ENCODE measurements around the gene REPS2. TPM values are rescaled to one million over a fixed set of nuclear protein-coding genes. Genes with fewer than 3 reads are reported as not detected.

Gene REPS2
- total RNA-seq, 2 donors from 2014 or later: 0.26 TPM; not detected in 1

DNA sequence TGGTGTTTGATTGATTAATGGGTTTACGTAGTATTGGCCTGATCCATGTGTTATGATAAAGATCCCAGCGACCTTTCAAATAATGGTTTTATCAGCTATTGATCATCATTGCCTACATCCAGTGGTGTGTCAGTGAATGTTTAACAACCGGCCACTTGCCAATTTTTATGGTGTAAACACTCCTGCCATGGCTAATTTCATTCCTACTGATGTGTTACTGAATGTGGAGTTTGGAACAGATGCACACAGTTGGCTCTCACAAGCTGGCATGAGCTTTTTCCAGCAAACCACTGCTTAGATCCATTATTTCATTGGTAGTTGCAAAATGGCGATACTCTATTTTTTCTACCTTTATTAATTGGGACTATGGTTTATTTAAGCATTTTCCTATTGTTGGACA lies 139.9 kb downstream of the REPS2 start:
- peaks cover 3% of the 10 kb centered on the region for H3K27me3 Mint-ChIP-seq
- no peak overlapping the region for H3K27ac Mint-ChIP-seq
- H3K36me3 Mint-ChIP-seq (ENCODE audit: low read depth): no peaks in the 10 kb centered on the region
- ATAC-seq (replicated peaks): no peak
- H3K4me1 Mint-ChIP-seq: no peaks in the 10 kb centered on the region
- no peaks in the 10 kb centered on the region for H3K9me3 Mint-ChIP-seq
- H3K4me3 Mint-ChIP-seq: no peak overlapping the region

DNA sequence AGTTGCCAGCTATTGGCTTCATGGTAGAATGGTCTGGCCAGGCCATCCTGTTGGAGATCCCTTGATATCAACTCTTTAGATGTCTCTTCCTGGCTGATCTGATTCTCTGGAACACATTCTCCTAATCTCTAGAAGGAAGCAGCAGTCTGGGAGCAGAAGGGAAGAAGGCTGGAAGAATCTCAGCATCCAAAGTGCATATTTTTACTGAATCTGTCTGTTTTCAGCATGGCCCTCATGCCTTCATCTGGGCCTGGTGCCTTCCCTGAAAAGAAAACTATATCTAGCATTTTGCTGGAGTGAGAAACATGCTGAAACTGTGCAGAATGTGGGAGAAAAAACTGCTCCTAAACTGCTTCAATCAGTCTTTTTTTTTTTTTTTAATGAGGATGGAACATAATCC lies 148.7 kb downstream of the REPS2 start:
- H3K27me3 Mint-ChIP-seq: peaks cover 6% of the 10 kb centered on the region
- H3K27ac Mint-ChIP-seq: no peak overlapping the region
- H3K4me1 Mint-ChIP-seq: no peaks in the 10 kb centered on the region
- H3K4me3 Mint-ChIP-seq: no peak overlapping the region
- no peak for ATAC-seq (replicated peaks)
- no peaks in the 10 kb centered on the region for H3K9me3 Mint-ChIP-seq
- no peaks in the 10 kb centered on the region for H3K36me3 Mint-ChIP-seq (ENCODE audit: low read depth)

DNA sequence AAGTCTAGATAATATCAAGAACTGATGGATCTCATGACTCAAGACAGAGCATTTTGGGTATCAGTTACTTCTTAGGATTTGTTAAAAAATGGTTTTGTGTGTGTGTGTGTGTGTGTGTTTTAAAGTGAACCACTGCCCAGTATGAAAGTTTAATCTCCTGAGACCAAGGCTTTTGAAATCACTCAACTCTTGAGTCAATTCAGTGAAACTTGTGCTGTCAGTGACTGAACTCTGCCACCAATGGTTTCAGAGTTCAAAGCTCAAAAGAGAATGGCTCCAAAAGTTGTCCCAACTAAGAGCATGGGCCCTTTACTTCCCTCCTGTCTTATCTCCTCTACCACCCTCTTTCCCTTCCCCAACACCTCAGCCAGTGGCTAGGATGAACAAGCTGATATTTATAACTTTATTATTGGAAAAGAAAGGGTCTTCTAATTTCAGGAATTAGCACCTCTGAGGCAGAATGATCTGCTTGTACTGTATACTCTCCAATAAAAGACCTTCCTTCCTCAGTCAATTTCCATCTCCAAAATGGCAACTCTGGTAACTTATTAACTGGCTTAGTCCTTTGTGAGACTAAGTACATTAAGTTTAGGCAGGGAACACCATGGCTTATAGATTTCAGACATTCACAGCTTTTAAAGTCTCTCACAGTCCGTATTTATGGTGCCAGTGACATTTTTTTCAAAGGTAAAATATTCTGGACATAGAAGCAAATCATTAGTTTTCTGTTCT lies 152.2 kb downstream of the REPS2 start:
- no peak for ATAC-seq (replicated peaks)
- Mint-ChIP-seq H3K4me1 (no peaks in the 10 kb centered on the region), H3K9me3 (no peaks in the 10 kb centered on the region), H3K27me3 (peaks cover 6% of the 10 kb centered on the region), H3K36me3 (ENCODE audit: low read depth) (no peaks in the 10 kb centered on the region), H3K27ac (no peak overlapping the region), H3K4me3 (no peak overlapping the region)

DNA sequence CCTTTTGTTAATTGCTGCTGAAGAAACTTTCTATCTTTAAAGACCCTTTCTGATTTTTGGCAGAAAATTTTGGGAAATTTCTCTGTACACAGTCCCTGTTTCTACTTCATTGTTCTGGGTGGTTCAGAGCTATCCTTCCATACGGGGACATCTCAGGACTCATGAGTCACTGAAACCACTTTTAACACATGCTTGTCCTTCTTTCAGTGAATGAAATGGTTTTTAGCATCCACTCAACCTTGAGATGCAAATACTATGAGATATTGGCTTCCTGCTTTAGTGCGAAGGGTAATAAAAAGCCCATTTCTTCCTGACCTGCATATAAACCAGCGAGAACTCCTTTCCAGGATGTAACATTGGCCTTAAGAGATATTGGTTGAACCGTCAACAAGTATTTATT lies 158.0 kb downstream of the REPS2 start:
- Mint-ChIP-seq H3K27me3 (no peaks in the 10 kb centered on the region), H3K27ac (no peak overlapping the region), H3K36me3 (ENCODE audit: low read depth) (no peaks in the 10 kb centered on the region), H3K4me1 (no peaks in the 10 kb centered on the region), H3K4me3 (no peak overlapping the region), H3K9me3 (no peaks in the 10 kb centered on the region)
- ATAC-seq (replicated peaks): no peak

DNA sequence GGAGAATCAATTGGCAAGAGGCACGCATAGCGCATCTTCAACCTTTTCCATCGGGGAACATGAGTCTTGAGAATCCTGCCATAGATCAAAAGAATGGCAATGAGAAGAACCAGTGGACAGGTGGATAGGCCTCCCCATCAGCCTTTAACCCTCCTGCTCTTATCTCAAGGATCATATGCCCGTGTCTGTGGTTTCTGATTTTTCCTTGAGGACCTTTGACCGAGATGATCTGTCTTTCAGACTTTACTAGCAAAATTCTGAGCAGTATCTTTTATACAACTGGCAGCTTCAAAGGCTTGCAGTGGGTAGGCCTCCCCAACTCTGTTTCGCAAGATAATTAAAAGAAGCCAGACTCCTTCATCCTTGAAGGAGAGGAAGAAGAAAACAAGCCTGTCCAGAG lies 174.4 kb downstream of the REPS2 start:
- no peak overlapping the region for H3K27ac Mint-ChIP-seq
- H3K36me3 Mint-ChIP-seq (ENCODE audit: low read depth): no peaks in the 10 kb centered on the region
- no peaks in the 10 kb centered on the region for H3K4me1 Mint-ChIP-seq
- no peaks in the 10 kb centered on the region for H3K9me3 Mint-ChIP-seq
- H3K27me3 Mint-ChIP-seq: no peaks in the 10 kb centered on the region
- no peak overlapping the region for H3K4me3 Mint-ChIP-seq
- ATAC-seq (replicated peaks): no peak

DNA sequence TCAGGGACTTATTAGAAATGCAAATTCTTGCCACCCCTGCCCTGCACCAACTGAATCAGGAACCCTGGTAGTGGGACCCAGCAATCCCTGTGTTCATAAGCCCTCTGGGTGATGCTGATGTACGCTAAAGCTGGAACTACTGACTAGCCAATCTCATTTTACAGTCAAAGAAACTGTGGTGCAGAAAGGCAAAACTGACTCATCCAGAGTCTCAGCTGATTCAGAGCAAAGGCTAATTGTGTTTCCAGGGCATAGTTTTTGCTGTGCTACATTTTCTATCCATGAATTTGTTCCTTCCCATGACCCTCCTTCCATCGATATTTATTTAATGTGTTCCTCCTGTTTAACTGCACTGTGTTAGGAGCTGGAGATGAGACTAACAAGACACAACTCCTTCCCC lies 207.5 kb downstream of the REPS2 start:
- H3K36me3 Mint-ChIP-seq (ENCODE audit: low read depth): no peaks in the 10 kb centered on the region
- no peaks in the 10 kb centered on the region for H3K9me3 Mint-ChIP-seq
- H3K27ac Mint-ChIP-seq: no peak overlapping the region
- H3K4me1 Mint-ChIP-seq: no peaks in the 10 kb centered on the region
- no peak overlapping the region for H3K4me3 Mint-ChIP-seq
- no peaks in the 10 kb centered on the region for H3K27me3 Mint-ChIP-seq
- ATAC-seq (replicated peaks): no peak

DNA sequence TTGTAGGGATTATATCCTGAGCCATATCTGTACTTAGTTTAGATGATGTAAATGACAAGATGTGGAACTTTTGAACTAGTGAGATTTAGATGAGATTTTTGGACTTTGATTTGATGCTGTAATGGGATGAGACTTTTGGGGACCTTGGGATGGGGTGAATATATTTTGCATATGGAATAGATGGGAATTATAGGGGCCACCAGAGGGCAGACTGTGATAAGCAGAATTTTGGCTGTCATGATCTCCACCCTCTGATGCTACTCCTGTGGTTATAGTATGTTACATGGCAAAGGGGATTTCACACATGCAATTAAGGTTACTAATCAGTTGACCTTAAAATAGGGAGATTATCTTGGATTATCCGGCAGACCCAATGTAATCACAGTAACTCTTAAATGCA lies 214.5 kb downstream of the REPS2 start:
- H3K9me3 Mint-ChIP-seq: peaks cover 7% of the 10 kb centered on the region

DNA sequence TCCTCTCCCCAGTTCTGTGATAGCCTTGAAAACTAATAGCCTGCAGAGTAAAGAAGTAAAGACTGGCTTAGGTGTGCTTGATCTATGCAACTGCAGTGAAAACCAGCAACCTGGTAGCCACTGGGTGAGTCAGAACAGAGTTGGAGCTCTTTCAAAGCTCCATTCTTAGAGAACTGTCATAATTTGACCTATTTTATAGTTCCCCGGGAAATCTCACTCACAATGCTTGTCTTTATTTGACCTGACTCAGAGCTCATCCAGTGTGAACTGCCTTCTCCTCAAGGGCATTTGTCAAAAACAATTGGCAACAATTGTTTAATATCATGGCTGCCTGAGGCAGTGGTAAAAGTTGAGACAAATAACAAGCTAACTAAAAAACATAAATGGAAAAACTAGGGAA lies 215.5 kb downstream of the REPS2 start:
- H3K27ac Mint-ChIP-seq: no peak overlapping the region
- no peaks in the 10 kb centered on the region for H3K4me1 Mint-ChIP-seq
- H3K27me3 Mint-ChIP-seq: peaks cover 3% of the 10 kb centered on the region
- no peaks in the 10 kb centered on the region for H3K36me3 Mint-ChIP-seq (ENCODE audit: low read depth)
- no peak for ATAC-seq (replicated peaks)
- no peak overlapping the region for H3K4me3 Mint-ChIP-seq
- peaks cover 7% of the 10 kb centered on the region for H3K9me3 Mint-ChIP-seq

More for the DNA sequence above, 214.5 kb downstream of the REPS2 start:
- Mint-ChIP-seq H3K27me3 (peaks cover 3% of the 10 kb centered on the region), H3K36me3 (ENCODE audit: low read depth) (no peaks in the 10 kb centered on the region), H3K4me3 (no peak overlapping the region), H3K27ac (no peak overlapping the region), H3K4me1 (no peaks in the 10 kb centered on the region)
- no peak for ATAC-seq (replicated peaks)

DNA sequence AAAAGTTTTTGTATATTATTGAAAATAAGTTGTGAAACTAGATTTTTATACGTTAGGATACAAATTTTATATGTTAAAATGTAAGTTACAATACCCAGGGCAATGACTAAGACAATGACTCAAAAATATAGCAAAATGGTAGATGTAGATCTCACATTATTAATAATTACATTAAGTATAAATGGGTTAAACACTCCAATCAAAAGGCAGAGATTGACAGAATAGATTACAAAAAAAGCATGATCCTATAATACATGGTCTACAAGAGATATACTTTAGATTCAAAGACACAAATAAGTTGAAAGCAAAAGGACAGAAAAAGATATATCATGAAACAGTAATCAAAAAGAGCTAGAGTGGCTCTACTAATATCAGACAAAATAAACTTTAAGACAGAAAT lies 217.6 kb downstream of the REPS2 start:
- no peak for ATAC-seq (replicated peaks)
- Mint-ChIP-seq H3K4me3 (no peak overlapping the region), H3K27ac (no peak overlapping the region), H3K4me1 (no peaks in the 10 kb centered on the region), H3K9me3 (peaks cover 7% of the 10 kb centered on the region), H3K36me3 (ENCODE audit: low read depth) (no peaks in the 10 kb centered on the region), H3K27me3 (peaks cover 3% of the 10 kb centered on the region)

DNA sequence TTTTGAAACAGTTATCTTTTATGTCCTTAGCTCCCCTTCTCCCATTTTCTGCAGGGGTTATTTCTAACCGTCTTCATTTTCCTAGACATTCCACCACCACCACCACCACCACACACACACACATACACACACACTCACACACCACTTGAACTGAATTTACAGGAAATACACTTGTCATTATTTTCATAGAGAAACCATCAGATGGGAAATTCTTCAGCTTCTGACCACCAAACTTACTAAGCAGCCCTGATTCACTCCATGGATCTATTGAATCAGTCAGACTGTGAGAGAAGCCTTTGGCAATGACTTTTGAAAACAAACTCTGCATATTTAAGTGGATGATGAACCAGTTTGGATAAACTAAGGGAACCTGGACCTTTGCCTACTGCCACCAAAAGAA lies 218.5 kb downstream of the REPS2 start:
- H3K4me1 Mint-ChIP-seq: no peaks in the 10 kb centered on the region
- H3K36me3 Mint-ChIP-seq (ENCODE audit: low read depth): no peaks in the 10 kb centered on the region
- no peak for ATAC-seq (replicated peaks)
- H3K9me3 Mint-ChIP-seq: peaks cover 7% of the 10 kb centered on the region
- no peak overlapping the region for H3K4me3 Mint-ChIP-seq
- no peak overlapping the region for H3K27ac Mint-ChIP-seq
- peaks cover 3% of the 10 kb centered on the region for H3K27me3 Mint-ChIP-seq

DNA sequence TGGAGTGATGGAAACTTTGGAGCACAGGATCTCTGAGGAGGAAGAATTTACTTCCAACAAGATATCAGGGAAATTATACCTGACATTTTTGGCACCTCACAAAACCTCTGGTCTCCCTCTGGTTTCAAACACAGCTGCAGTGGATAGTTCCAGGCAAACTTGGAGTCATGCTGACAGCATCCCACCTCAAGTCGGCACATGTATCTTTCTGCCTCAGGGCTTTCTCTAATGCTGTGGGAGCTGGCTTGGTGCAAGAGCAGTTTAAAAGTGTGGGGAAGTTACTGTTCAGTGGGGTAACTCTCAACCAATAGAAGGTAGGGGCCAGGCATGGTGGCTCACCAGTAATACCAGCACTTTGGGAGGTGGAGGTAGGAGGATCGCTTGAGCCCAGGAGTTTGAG lies 221.5 kb downstream of the REPS2 start:
- H3K36me3 Mint-ChIP-seq (ENCODE audit: low read depth): no peaks in the 10 kb centered on the region
- no peaks in the 10 kb centered on the region for H3K4me1 Mint-ChIP-seq
- no peak overlapping the region for H3K27ac Mint-ChIP-seq
- H3K27me3 Mint-ChIP-seq: no peaks in the 10 kb centered on the region
- no peak overlapping the region for H3K4me3 Mint-ChIP-seq
- ATAC-seq (replicated peaks): no peak
- no peaks in the 10 kb centered on the region for H3K9me3 Mint-ChIP-seq

DNA sequence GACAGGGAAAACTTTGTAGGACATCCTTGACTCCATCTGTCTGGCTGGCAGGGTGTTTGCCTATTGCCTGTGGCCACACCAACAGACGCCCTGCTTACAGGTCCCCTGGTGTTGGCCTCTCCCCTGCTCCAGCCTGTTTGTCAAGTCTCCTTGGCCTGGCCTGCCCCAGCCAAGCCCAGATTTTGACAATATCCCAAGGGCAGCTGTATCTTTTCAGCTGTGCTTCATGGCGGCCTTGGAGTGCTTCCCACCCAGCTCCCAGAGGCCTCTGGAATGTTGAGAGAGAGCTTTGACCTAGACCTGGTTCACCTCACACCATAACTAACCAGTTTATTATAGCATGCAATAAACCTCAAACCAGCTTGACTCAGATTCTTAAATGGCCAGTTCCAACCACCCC lies 224.5 kb downstream of the REPS2 start:
- Mint-ChIP-seq H3K9me3 (no peaks in the 10 kb centered on the region), H3K4me3 (no peak overlapping the region), H3K4me1 (no peaks in the 10 kb centered on the region), H3K27me3 (no peaks in the 10 kb centered on the region), H3K27ac (no peak overlapping the region), H3K36me3 (ENCODE audit: low read depth) (no peaks in the 10 kb centered on the region)
- no peak for ATAC-seq (replicated peaks)

DNA sequence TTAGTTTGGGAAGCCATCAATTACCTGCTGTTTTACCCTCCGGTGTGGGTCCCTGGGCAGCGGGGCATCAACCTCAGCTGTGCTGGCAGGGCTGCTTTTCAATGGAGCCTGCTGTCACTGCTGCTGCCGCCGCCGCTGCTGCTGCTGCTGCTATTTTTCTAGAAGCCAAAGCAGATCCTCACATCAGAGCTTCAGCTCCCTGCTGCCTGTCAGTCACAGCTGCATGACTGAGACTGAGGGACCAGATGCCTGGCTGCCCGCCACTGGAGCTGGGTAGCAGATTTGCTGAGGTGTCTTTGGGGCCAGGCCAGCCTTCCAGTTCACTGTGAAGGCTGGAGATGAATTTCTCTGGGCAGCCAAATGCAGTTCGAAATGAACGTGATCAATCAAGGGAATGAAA lies 228.2 kb downstream of the REPS2 start:
- no peak overlapping the region for H3K4me3 Mint-ChIP-seq
- no peaks in the 10 kb centered on the region for H3K9me3 Mint-ChIP-seq
- no peak overlapping the region for H3K27ac Mint-ChIP-seq
- H3K4me1 Mint-ChIP-seq: no peaks in the 10 kb centered on the region
- H3K36me3 Mint-ChIP-seq (ENCODE audit: low read depth): no peaks in the 10 kb centered on the region
- no peak for ATAC-seq (replicated peaks)
- no peaks in the 10 kb centered on the region for H3K27me3 Mint-ChIP-seq

DNA sequence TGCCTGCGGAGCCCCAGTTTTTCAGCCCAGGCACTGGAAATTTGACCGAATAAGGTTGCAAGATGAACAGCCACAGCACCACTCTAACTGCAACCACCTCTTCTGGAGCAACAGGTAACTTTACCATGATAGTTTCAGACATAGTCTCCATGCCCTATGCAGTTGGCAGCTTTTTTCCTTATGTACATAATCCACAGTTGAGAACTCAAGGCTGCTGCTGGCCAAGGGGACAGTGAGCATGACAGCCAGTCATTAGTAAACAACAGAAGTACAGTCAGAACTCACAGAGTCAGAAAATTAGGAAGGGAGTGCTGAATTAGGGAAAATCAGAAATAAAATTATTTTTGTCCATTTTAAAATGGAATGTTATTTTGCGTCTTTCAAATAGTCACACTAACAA lies 235.9 kb downstream of the REPS2 start:
- Mint-ChIP-seq H3K9me3 (no peaks in the 10 kb centered on the region), H3K36me3 (ENCODE audit: low read depth) (no peaks in the 10 kb centered on the region)

DNA sequence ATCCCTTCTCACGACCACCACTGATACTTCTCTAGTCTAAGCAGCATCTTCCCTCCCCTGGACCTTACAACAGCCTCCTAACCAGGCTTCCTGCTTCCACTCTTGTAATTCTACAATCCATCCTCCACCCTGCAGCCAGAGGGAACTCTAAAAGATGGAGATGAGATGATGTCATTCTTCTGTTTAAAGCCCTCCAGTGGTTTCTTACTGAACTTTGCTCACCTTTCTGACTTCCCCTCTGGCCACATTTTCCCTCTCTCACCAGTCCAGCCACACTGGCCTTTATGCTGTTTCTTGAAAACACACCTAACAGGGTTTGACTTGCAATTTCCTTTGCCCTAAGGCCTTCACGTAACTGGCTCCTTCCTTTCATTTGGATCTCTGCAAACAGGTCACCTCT lies 237.1 kb downstream of the REPS2 start:
- Mint-ChIP-seq H3K9me3 (no peaks in the 10 kb centered on the region), H3K4me3 (no peak overlapping the region), H3K36me3 (ENCODE audit: low read depth) (no peaks in the 10 kb centered on the region), H3K27me3 (no peaks in the 10 kb centered on the region), H3K4me1 (no peaks in the 10 kb centered on the region), H3K27ac (no peak overlapping the region)
- ATAC-seq (replicated peaks): no peak

More for the DNA sequence above, 235.9 kb downstream of the REPS2 start:
- ATAC-seq (replicated peaks): no peak
- H3K4me3 Mint-ChIP-seq: no peak overlapping the region
- no peaks in the 10 kb centered on the region for H3K27me3 Mint-ChIP-seq
- H3K27ac Mint-ChIP-seq: no peak overlapping the region
- no peaks in the 10 kb centered on the region for H3K4me1 Mint-ChIP-seq

DNA sequence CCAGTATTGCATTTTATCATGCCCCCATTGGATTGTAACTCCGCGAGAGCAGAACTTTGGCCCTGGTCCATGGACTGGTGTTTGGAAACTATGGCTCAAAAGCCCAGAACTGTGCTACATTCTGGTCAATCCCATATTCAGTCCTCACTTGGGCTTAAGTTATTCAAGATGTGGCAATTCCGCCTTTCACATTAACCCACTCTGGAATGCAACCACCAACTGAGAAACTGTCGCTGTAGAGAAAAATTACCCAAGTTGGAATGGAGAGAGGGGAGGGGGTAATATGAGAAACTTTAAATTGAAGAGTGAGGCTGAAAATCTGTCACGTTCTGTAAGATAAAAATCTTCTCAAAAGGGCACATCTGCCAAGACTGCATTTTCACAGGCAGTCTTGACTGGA lies 239.0 kb downstream of the REPS2 start:
- ATAC-seq (replicated peaks): no peak
- Mint-ChIP-seq H3K27ac (no peak overlapping the region), H3K36me3 (ENCODE audit: low read depth) (no peaks in the 10 kb centered on the region), H3K4me1 (no peaks in the 10 kb centered on the region), H3K27me3 (no peaks in the 10 kb centered on the region), H3K4me3 (no peak overlapping the region), H3K9me3 (no peaks in the 10 kb centered on the region)
